Parietal lobe (tissue), 2 donors: ENCODE data around the gene DCUN1D3. TPM values are rescaled to one million over a fixed set of nuclear protein-coding genes. Genes with fewer than 3 reads are reported as not detected.

Experiments used
- small RNA-seq: library from RNA; depleted of rRNA; stranded (forward); fragments of <200 nt; gene quantifications from one replicate; pipeline ENCODE3, GENCODE V24; 2014; ENCODE audit warnings: low replicate concordance
- total RNA-seq: library from RNA; depleted of rRNA; stranded (reverse); fragments of >200 nt; gene quantifications from one replicate; pipeline ENCODE4 v1.2.3, GENCODE V29; 2014

DCUN1D3 gene
- total RNA-seq, result 11.0 TPM

GRCh38 chr16:20900299-20901067, at the start of gene DCUN1D3, which contains the start of gene LYRM1:
DCUN1D3 (minus strand) TSS chr16:20900358; CDS start chr16:20862538, 37,820 bp downstream.
LYRM1 (plus strand) TSS chr16:20900771; CDS start chr16:20915556, 14,785 bp downstream.

DNA sequence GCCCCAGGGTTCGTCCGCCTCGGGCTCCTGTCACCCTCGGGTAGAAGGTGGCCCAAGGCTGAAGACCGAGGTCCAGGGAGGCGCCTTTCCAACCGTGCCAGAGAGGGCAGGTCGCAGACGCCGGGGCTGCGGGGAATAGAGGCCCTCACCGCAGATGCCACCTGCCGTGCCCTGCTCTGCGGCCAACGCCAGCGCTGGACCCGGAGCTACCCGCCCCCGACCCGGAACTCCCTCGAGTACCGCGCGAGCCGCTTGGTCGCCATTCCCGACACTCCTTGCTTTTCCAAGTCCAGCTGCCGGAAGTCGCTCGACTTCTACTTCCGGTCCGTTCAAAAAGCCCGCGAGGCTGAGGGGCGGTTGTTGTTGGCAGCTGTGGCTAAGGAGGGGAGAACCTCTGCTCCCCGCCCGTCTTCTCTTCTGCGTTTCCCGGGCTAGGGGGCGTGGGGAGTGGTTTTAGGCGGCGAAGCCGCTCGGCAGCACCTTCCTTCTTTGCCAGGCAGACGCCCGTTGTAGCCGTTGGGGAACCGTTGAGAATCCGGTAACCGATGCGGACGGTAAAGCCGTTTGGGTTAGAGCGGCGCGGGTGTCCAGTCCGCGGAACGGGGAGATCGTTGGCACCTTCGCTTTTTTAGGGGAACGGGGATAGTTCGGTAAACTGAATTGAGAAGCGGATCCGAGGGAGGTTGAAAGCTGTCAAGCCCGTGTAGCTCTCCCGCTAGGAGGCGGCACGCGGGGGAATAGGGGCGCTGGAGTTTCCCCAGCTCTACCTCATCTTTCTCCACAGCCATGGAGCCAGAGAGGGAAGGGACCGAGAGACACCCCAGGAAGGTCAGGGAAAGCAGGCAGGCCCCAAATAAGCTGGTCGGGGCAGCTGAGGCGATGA, 93.7 kb downstream of the DCUN1D3 start, which contains the start of the genes ERI2 and REXO5:
ERI2 (minus strand) TSS at position 305 of the 883 bp plus-strand sequence; CDS start at position 263, 42 bp downstream.
REXO5 (plus strand) TSS at position 360 of the 883 bp plus-strand sequence; CDS start at position 787, 427 bp downstream.

Small RNA genes lying within 50 kb of the gene (small RNA-seq; reads per million reads assigned to genes)
- not detected for gene RF00618

Other genes starting within 250 kb of the DCUN1D3 start
- gene ACSM1, start 202.7 kb downstream of the DCUN1D3 start, total RNA-seq, result not detected
- 101 TPM for gene THUMPD1, start 158.5 kb downstream of the DCUN1D3 start, total RNA-seq
- under 0.01 TPM for gene ACSM3, start 136.3 kb downstream of the DCUN1D3 start, total RNA-seq
- 24.1 TPM for gene ERI2, start 93.9 kb downstream of the DCUN1D3 start, total RNA-seq
- 15.0 TPM for gene REXO5, start 93.8 kb downstream of the DCUN1D3 start, total RNA-seq
- gene LYRM1, start 413 bp upstream of the DCUN1D3 start, total RNA-seq, result 49.8 TPM